Measurements from ENCODE around the gene SLC12A7.

SLC12A7 gene

DNA sequence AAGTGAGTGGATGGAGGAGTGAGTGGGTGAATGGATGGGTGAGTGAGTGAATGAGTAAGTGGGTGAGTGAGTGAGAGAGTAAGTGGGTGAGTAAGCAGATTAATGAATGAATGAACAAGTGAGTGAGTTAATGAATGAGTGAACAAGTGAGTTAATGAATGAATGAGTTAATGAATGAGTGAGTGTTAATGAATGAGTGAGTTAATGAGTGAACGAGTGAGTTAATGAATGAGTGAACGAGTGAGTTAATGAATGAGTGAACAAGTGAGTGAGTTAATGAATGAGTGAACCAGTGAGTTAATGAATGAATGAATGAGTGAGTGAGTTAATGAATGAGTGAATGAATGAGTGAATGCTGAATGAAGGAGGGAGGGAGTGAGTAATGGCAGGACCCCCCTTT is 76.9 kb downstream of the SLC12A7 start:
- TF ChIP-seq, protein P1, sequence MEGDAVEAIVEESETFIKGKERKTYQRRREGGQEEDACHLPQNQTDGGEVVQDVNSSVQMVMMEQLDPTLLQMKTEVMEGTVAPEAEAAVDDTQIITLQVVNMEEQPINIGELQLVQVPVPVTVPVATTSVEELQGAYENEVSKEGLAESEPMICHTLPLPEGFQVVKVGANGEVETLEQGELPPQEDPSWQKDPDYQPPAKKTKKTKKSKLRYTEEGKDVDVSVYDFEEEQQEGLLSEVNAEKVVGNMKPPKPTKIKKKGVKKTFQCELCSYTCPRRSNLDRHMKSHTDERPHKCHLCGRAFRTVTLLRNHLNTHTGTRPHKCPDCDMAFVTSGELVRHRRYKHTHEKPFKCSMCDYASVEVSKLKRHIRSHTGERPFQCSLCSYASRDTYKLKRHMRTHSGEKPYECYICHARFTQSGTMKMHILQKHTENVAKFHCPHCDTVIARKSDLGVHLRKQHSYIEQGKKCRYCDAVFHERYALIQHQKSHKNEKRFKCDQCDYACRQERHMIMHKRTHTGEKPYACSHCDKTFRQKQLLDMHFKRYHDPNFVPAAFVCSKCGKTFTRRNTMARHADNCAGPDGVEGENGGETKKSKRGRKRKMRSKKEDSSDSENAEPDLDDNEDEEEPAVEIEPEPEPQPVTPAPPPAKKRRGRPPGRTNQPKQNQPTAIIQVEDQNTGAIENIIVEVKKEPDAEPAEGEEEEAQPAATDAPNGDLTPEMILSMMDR (IDR thresholded peaks at IDR 0.05; ENCODE audit: insufficient read depth, low read length, missing control alignments), result no peak
- no peak for DNase-seq (ENCODE audit: low read depth, low spot score)
- ChIA-PET CTCF (no interaction called here), POLR2A (no interaction called here)
- no peak overlapping the region for H3K4me3 ChIP-seq (ENCODE audit: low read depth, low read length)

DNA sequence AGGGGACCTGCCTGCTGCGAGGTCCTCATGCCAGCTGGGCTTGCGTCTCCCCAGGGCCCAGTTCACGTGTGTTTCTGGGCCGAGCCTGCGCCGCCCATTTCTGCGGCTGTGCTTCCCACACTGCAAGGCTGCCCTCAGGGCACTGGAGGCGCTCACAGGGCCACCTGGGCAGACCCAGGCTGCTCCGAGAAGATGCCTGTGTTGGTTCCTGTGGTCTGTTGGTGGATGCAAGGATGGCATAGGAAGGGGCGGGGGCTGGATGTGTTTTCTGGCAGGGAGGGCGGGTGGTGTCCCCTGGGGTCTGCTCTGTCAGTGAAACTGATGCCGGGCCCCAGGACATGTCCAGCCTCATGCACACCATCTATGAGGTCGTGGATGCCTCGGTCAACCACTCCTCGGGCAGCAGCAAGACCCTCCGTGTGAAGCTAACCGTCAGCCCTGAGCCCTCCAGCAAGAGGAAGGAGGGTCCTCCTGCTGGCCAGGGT is 77.4 kb downstream of the SLC12A7 start:
- no peak overlapping the region for H3K4me3 ChIP-seq (ENCODE audit: low read depth, low read length)
- ChIA-PET CTCF (no interaction called here), POLR2A (no interaction called here)
- no peak for DNase-seq (ENCODE audit: low read depth, low spot score)
- TF ChIP-seq, protein P1 (IDR thresholded peaks at IDR 0.05; ENCODE audit: insufficient read depth, low read length, missing control alignments), result no peak

DNA sequence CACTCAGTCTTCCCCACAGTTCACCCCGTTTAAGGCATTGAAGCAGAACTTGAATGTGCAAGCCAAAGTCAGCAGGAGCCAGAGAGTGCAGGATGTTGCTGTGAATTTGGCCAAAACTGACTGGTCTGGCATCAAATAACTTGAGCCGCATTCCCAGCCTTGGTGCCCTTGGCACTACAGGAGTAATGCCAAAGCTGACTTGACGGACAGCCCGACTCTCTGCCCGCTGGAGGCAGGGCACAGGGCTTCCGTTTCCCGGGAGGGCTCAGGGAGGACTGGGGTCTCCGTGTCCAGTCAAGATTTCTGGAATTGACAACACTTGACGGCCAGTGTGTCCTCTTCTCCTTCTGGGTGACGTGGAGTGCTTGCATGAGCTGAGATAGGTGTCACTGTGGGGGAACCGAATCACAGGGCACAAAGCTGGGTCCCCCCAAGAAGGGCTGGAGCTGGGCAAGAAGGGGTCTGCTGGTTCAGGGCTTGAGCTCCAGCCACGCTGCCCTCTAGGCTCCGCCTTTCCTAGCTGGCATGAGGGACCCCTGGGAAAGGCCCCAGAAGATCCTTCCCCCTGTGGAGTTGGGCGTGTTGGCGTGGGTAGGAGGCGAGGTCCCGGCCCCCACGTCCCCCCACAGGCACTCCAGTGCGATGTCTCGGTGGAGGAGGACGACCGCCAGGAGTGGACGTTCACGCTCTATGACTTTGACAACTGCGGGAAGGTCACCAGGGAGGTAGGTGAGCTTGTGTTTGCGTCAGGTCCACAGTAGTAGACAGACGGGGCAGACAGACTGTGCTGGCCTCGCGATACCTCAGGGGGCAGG is 78.0 kb downstream of the SLC12A7 start:
- POLR2A ChIA-PET, result no interaction called here
- DNase-seq (ENCODE audit: low read depth, low spot score), result no peak
- TF ChIP-seq, protein P1 (IDR thresholded peaks at IDR 0.05; ENCODE audit: insufficient read depth, low read length, missing control alignments), result no peak
- CTCF ChIA-PET, result no interaction called here
- H3K4me3 ChIP-seq (ENCODE audit: low read depth, low read length), result no peak overlapping the region

DNA sequence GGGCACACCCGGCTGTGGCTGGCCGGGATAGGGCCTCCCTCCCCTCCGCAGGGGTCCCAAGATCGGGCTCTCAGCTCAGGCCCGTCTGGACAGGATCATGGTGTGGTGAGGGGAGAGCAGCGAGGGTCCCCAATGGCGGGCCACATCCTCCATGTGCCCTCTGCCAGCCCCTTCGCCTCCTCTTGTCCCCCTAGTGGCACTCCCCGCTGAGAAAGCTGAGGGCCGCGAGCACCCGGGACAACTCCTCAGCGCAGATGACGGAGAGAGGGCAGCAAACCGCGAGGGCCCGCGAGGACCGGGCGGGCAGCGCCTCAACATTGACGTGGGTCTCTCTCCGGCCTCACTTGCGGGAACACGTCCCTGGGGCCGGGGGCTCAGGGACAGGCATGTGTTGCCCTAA is 78.7 kb downstream of the SLC12A7 start:
- ChIA-PET CTCF (no interaction called here), POLR2A (no interaction called here)
- H3K4me3 ChIP-seq (ENCODE audit: low read depth, low read length), result no peak overlapping the region
- TF ChIP-seq, protein P1 (IDR thresholded peaks at IDR 0.05; ENCODE audit: insufficient read depth, low read length, missing control alignments), result no peak
- no peak for DNase-seq (ENCODE audit: low read depth, low spot score)

DNA sequence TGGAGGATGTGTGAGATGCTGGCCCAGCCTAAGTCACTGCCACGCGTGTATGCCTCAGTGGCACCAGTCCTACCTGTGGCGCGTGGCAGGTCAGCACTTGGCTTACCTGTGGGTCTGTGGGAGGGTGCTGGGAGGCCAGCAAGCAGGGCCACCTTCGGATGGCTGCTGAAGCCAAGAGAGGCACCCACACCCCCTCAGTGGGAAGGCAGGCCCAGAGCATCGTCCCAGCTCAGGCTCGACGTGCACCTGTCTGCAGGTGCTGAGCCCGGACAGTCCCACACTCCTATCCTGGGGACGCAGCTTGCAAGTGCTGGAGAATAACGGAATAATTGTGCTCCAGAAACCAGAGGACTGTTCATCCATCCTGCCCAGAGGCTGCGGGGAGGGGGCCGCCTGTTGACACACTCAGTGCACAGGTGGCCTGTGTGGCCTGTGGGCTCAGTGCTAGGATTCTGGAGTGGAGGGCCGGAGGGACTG is 79.3 kb downstream of the SLC12A7 start:
- TF ChIP-seq, protein P1 (IDR thresholded peaks at IDR 0.05; ENCODE audit: insufficient read depth, low read length, missing control alignments), result no peak
- ChIA-PET POLR2A (no interaction called here), CTCF (no interaction called here)
- DNase-seq (ENCODE audit: low read depth, low spot score), result no peak
- H3K4me3 ChIP-seq (ENCODE audit: low read depth, low read length), result no peak overlapping the region

DNA sequence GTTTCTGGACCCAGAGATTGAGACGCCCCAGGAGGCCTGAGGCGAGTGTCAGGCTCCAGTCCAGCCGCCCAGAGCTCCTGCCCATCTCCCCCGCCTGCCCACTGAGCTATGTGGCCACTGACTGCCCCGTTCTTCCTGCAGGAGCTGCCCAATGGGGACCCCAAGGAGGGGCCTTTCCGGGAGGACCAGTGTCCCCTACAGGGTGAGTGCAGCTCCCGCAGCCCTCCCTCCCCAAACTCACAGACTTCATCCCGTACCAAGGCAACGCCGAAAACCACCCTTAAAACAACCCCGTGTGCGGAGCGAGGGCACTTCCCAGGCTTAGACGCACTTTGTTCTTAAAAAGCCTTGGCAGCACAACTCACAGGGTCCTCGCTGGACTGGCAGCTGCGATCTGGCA is 79.9 kb downstream of the SLC12A7 start:
- POLR2A ChIA-PET, result no interaction called here
- H3K4me3 ChIP-seq (ENCODE audit: low read depth, low read length), result no peak overlapping the region
- CTCF ChIA-PET, result no interaction called here
- DNase-seq (ENCODE audit: low read depth, low spot score), result no peak
- TF ChIP-seq, protein P1 (IDR thresholded peaks at IDR 0.05; ENCODE audit: insufficient read depth, low read length, missing control alignments), result no peak
